ENCODE measurements around the gene UBE2L5.

DNA sequence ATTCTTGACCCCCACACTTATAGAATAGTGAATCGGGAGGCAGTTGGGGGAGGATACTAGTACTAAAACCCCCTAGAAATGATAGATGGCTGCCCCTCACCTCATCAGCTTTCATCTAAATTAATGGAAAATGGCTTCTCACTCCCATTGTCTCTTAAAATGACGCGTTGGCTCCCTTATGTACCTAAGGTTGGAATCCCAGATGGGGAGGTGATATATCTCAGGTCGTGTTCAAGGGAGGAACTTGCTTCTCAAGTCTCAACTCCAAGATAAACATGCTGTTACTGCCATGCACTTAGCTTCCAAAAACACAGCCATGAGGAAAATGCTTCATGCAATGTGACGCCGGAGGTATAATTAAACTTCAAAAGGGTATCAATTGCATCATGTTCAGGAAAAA is 18.8 kb upstream of the UBE2L5 start:
- TF ChIP-seq, protein P1, sequence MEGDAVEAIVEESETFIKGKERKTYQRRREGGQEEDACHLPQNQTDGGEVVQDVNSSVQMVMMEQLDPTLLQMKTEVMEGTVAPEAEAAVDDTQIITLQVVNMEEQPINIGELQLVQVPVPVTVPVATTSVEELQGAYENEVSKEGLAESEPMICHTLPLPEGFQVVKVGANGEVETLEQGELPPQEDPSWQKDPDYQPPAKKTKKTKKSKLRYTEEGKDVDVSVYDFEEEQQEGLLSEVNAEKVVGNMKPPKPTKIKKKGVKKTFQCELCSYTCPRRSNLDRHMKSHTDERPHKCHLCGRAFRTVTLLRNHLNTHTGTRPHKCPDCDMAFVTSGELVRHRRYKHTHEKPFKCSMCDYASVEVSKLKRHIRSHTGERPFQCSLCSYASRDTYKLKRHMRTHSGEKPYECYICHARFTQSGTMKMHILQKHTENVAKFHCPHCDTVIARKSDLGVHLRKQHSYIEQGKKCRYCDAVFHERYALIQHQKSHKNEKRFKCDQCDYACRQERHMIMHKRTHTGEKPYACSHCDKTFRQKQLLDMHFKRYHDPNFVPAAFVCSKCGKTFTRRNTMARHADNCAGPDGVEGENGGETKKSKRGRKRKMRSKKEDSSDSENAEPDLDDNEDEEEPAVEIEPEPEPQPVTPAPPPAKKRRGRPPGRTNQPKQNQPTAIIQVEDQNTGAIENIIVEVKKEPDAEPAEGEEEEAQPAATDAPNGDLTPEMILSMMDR (IDR thresholded peaks at IDR 0.05 in 4 of 5, conservative IDR thresholded peaks at IDR 0.05 in 1 of 5), result no peak
- no peak for TF ChIP-seq POLR2A (IDR thresholded peaks at IDR 0.05)

All from gastrocnemius medialis (tissue), 4 donors.